KMS-11 (cell line): ENCODE data around the gene NEK7.
"Not testable (repeated sequence)": the region's sequence is repeated elsewhere in the genome, so short reads cannot be mapped to it uniquely, and the experiment has no call there.

Source experiments
- H2AFZ ChIP-seq: fragments of 200-600 bp; sonication (generic); 2 replicates; pipeline ENCODE4 v1.6.1; 2016; ENCODE audit warnings: antibody characterized with exemption, mixed run types, low read depth
- H3K27ac ChIP-seq: fragments of 200-600 bp; sonication (generic); 2 replicates; pipeline ENCODE4 v1.6.1; 2016; ENCODE audit warnings: mild to moderate bottlenecking, mixed run types
- H3K27me3 ChIP-seq: fragments of 200-600 bp; sonication (generic); 2 replicates; pipeline ENCODE4 v1.6.1; 2017; ENCODE audit warnings: mild to moderate bottlenecking, low read depth, mixed run types, moderate library complexity; ENCODE audit not compliant: insufficient read depth
- H3K36me3 ChIP-seq: fragments of 200-600 bp; sonication (generic); 2 replicates; pipeline ENCODE4 v1.6.1; 2017; ENCODE audit warnings: mild to moderate bottlenecking, mixed run types; ENCODE audit not compliant: insufficient read depth
- H3K4me1 ChIP-seq: fragments of 200-600 bp; sonication (generic); 2 replicates; pipeline ENCODE4 v1.6.1; 2016; ENCODE audit warnings: mild to moderate bottlenecking, low read depth, mixed run types; ENCODE audit not compliant: poor library complexity, severe bottlenecking
- H3K4me2 ChIP-seq: fragments of 200-600 bp; sonication (generic); 2 replicates; pipeline ENCODE4 v1.7.0; 2016; ENCODE audit warnings: mild to moderate bottlenecking, mixed run types
- H3K4me3 ChIP-seq: fragments of 200-600 bp; sonication (generic); IDR thresholded peaks from 2 replicates; pipeline ENCODE4 v1.6.1; 2017; ENCODE audit warnings: low read depth, low read length, mixed read lengths; ENCODE audit not compliant: insufficient read depth
- H3K79me2 ChIP-seq: fragments of 200-600 bp; sonication (generic); 2 replicates; pipeline ENCODE4 v1.6.1; 2016; ENCODE audit warnings: low read depth, mixed run types; ENCODE audit not compliant: insufficient read depth
- H3K9ac ChIP-seq: fragments of 200-600 bp; sonication (generic); 2 replicates; pipeline ENCODE4 v1.6.1; 2016; ENCODE audit warnings: mild to moderate bottlenecking, mixed run types
- H4K20me1 ChIP-seq: fragments of 200-600 bp; sonication (generic); 2 replicates; pipeline ENCODE4 v1.6.1; 2016; ENCODE audit warnings: mild to moderate bottlenecking, mixed run types; ENCODE audit not compliant: insufficient read depth
- CTCF ChIP-seq: fragments of 200-600 bp; sonication (generic); conservative IDR thresholded peaks from 2 replicates; pipeline ENCODE4 v1.6.1; 2017; ENCODE audit warnings: low read depth, mild to moderate bottlenecking, antibody characterized with exemption, low read length, moderate library complexity, mixed read lengths

Gene NEK7

DNA sequence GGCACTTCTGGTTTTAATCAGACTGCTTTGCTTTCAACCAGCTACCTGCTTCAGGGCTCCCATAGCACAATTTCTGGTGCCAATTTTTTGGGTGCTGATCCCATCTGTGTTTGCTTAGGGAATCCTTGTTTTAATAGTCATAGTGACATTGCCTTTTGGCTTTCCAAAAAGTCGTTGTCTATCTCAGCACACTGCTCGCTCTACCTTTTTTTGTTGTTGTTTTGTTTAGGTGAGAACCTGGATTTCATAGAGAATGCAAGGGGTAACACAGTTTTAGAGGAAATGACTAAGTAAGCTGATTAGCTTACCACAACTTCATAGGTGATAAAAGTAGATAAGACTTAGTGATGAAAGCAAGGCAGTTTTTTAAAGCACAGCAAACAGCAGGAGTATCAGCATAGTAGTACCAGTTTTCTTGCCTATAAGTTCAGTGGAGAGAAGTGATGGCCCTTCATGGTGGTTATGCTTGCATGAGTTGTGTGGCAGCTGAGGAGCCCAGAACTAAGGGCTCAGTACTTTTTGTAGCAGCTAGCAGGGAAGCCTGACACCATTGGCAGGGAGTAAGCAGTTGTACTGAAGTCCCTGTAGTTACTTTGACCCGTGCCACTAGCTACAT is 31.3 kb downstream of the NEK7 start:
- Histone ChIP-seq H3K4me1 (peaks cover 37% of the 10 kb centered on the region), H4K20me1 (no peaks in the 10 kb centered on the region), H3K27me3 (no peaks in the 10 kb centered on the region), H3K9ac (no peak overlapping the region), H3K4me2 (no peak overlapping the region), H3K36me3 (no peaks in the 10 kb centered on the region), H3K27ac (no peak overlapping the region), H3K79me2 (peaks cover 88% of the 10 kb centered on the region), H3K4me3 (no peak overlapping the region), H2AFZ (no peak overlapping the region)
- no peak for TF ChIP-seq CTCF

- Histone ChIP-seq H3K9ac (no peak overlapping the region), H3K4me1 (peaks cover 21% of the 10 kb centered on the region), H4K20me1 (0 out of 2 replicates have a peak, but pooled peaks cover 8% of the 10 kb centered on the region), H2AFZ (no peak overlapping the region), H3K4me2 (no peak overlapping the region), H3K4me3 (no peak overlapping the region), H3K79me2 (peaks cover 84% of the 10 kb centered on the region; the same call in 1 of the 2 replicates), H3K27me3 (no peaks in the 10 kb centered on the region), H3K36me3 (no peaks in the 10 kb centered on the region), H3K27ac (no peak overlapping the region)
- TF ChIP-seq CTCF, result no peak
Measured at GRCh38 chr1:198191117-198191516, 34.3 kb downstream of the NEK7 start.

DNA sequence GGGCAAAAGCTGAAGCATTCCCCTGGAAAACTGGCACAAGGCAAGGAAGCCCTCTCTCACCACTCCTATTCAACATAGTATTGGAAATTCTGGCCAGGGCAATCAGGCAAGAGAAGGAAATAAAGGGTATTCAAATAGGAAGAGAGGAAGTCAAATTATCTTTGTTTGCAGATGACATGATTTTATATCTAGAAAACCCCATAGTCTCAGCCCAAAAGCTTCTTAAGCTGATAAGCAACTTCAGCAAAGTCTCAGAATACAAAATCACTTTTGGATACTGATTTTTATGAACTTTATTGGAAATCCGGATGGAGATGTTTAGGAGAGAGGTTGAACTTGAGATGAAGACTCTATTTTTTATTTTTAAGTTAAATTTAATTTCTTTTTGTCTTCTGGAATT is 37.1 kb downstream of the NEK7 start:
- not testable (repeated sequence) for H3K4me2 ChIP-seq, H2AFZ ChIP-seq, H3K27me3 ChIP-seq, H3K9ac ChIP-seq, H3K36me3 ChIP-seq, H3K27ac ChIP-seq, H3K4me3 ChIP-seq
- 0 out of 2 replicates have a peak, but pooled peaks cover 12% of the 10 kb centered on the region for H4K20me1 ChIP-seq
- H3K79me2 ChIP-seq, result peaks cover 80% of the 10 kb centered on the region; the same call in 1 of the 2 replicates
- peaks cover 25% of the 10 kb centered on the region for H3K4me1 ChIP-seq

- Histone ChIP-seq H3K79me2 (peaks cover 86% of the 10 kb centered on the region), H4K20me1 (0 out of 2 replicates have a peak, but pooled peaks cover 12% of the 10 kb centered on the region), H2AFZ (no peak overlapping the region), H3K4me3 (no peak overlapping the region), H3K27me3 (no peaks in the 10 kb centered on the region), H3K27ac (no peak overlapping the region), H3K36me3 (no peaks in the 10 kb centered on the region), H3K4me1 (peaks cover 39% of the 10 kb centered on the region), H3K4me2 (no peak overlapping the region), H3K9ac (no peak overlapping the region)
- TF ChIP-seq CTCF, result no peak
Measured at GRCh38 chr1:198196630-198197029, 39.8 kb downstream of the NEK7 start.

DNA sequence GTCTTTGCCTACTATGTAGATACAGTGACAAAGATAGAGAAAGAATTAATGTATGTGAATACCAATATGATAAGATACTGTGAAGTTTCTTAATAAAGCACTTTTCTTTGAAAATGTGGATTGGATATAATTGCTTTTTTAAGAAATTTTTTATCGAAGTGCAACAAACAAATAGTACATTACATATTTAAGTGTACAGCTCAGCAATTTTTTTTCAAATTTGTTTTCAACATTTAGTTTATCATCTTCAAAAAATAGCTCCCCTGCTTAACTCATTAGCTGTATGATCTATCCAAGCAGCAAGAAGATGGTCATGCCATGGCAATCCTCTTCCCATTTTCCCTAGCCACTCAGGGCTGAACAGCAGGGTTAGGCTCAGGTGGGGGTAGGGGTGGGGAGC is 40.5 kb downstream of the NEK7 start:
- peaks cover 85% of the 10 kb centered on the region for H3K79me2 ChIP-seq
- 0 out of 2 replicates have a peak, but pooled peaks cover 12% of the 10 kb centered on the region for H4K20me1 ChIP-seq
- no peak overlapping the region for H3K4me2 ChIP-seq
- H3K27ac ChIP-seq, result no peak overlapping the region
- H3K36me3 ChIP-seq, result no peaks in the 10 kb centered on the region
- TF ChIP-seq CTCF, result no peak
- no peaks in the 10 kb centered on the region for H3K27me3 ChIP-seq
- H3K9ac ChIP-seq, result no peak overlapping the region
- peaks cover 39% of the 10 kb centered on the region for H3K4me1 ChIP-seq
- H3K4me3 ChIP-seq, result no peak overlapping the region
- H2AFZ ChIP-seq, result no peak overlapping the region
